Nephron (organoid): ENCODE results near the gene RPP25.

Source experiments
- H3K27ac Mint-ChIP-seq, 3 experiments: 2 replicates each; pipeline ENCODE4 v1.8.0; 2020; ENCODE audit warnings: mixed read lengths in 3 of 3, mild to moderate bottlenecking in 2 of 3, moderate library complexity in 1 of 3
- H3K27me3 Mint-ChIP-seq: 2 replicates; pipeline ENCODE4 v1.8.0; 2021; ENCODE audit warnings: low read depth, mild to moderate bottlenecking, moderate library complexity, mixed read lengths
- H3K36me3 Mint-ChIP-seq: 2 replicates; pipeline ENCODE4 v1.8.0; 2020; ENCODE audit warnings: low read depth, mixed read lengths
- H3K4me1 Mint-ChIP-seq: 2 replicates; pipeline ENCODE4 v1.8.0; 2020; ENCODE audit warnings: mixed read lengths
- H3K4me3 Mint-ChIP-seq, 3 experiments: 2 replicates each; pipeline ENCODE4 v1.8.0; 2020; ENCODE audit warnings: mild to moderate bottlenecking in 3 of 3, mixed read lengths in 3 of 3, moderate library complexity in 2 of 3
- H3K9me3 Mint-ChIP-seq: 2 replicates; pipeline ENCODE4 v1.8.0; 2020; ENCODE audit warnings: mixed read lengths
- TF ChIP-seq, protein P1 (sequence below), 3 experiments: fragments of 200-600 bp; sonication (generic); IDR thresholded peaks; one replicate each; pipeline ENCODE4 v1.5.0; 2021; ENCODE audit warnings: antibody characterized with exemption in 3 of 3; ENCODE audit not compliant: unreplicated experiment in 3 of 3

The RPP25 gene

DNA sequence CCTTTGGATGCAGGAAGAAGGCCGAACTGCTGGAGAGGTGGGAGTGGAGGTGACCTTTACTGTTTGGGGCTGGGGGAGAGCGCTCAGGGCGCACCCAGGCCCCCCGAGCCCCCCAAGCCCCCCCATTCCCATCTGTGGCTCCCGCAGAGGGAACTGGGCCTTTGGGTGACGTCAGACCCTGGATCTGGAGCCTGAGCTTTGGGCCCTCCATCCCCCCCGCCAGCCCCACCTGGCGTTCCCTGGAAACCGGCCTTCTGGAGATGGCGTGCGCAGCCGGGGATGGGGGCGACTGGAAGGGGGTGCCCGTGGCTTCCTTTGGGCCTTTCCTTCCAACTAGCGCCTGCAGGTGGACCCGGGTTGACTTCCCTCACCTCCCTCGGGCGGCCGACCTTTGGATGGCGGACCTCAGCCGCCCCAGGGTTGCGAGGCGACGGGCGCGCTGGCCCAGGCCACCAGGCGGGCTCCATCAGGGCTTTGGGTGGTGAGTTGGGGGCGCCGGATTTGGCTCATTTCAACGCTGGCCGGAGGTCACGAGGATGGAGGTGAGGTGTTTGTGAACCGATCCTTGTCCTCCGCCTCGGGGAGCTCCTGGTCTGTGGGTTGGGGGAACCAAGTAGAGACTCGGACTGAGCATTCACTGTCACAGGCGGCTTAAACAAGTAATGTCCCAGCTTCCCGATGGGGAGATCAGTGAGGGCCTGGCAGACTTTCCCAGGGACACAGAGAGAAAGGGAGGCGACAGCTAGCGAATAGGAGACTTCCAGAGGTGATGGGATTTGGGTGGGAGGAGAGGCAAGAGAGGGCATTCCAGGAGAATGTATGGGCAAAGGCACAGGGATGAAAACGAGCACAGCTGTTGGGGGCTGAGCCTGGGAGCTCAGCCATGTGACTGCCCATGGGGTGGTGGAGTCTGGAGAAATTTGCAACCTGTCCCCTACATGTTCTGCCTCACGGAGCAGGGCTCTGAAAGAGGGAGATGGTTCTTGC lies 39.5 kb upstream of the RPP25 start:
- Mint-ChIP-seq H3K4me1 (peaks cover 6% of the 10 kb centered on the region), H3K27ac (no peak overlapping the region), H3K27me3 (peaks cover 35% of the 10 kb centered on the region), H3K4me3 (peak overlapping the region; percentile 76 to 81 (median 79)), H3K9me3 (no peaks in the 10 kb centered on the region), H3K36me3 (peaks cover 5% of the 10 kb centered on the region)
- TF ChIP-seq, protein P1, sequence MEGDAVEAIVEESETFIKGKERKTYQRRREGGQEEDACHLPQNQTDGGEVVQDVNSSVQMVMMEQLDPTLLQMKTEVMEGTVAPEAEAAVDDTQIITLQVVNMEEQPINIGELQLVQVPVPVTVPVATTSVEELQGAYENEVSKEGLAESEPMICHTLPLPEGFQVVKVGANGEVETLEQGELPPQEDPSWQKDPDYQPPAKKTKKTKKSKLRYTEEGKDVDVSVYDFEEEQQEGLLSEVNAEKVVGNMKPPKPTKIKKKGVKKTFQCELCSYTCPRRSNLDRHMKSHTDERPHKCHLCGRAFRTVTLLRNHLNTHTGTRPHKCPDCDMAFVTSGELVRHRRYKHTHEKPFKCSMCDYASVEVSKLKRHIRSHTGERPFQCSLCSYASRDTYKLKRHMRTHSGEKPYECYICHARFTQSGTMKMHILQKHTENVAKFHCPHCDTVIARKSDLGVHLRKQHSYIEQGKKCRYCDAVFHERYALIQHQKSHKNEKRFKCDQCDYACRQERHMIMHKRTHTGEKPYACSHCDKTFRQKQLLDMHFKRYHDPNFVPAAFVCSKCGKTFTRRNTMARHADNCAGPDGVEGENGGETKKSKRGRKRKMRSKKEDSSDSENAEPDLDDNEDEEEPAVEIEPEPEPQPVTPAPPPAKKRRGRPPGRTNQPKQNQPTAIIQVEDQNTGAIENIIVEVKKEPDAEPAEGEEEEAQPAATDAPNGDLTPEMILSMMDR (IDR thresholded peaks at IDR 0.05; ENCODE audit: unreplicated experiment in 3 of 3) = no peak

DNA sequence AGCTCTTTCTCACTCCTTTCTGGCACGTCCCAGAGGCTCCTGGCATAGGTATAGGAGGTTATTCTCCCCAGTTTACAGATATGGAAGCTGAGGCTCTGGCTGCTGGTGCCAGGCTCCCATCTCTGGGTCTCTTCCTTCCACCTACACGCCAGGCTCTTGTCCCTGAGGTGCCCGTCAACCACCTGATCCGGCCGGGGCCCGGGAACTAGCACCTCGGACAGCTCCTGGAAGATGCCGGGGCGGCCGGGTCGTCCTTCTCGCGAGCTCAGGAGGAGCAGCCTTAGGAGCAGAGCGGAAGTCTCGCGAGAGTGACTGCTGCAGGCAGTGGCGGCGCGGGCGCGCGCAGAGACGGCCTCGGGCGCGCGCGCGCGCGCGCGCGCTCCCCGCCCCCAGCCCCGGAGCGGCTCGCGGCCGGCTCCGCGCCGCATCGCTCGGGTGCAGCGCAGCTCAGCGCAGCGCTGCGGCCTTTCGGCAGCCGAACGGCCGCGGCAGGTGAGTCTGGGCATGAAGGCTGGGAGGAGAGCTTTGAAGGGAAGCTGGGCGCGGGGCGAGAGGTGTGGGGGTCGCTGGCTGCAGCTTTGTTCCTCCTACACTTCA lies 38.7 kb upstream of the RPP25 start, which contains the start of gene SCAMP5:
TSS of gene SCAMP5 (plus strand) at position 382 of the 597 bp plus-strand sequence. CDS start 16,277 bp downstream, outside the sequence.
- no peaks in the 10 kb centered on the region for H3K9me3 Mint-ChIP-seq
- peak within 1 kb of the TSS; percentile 79 to 81 (median 79) for H3K4me3 Mint-ChIP-seq
- no peak within 1 kb of the TSS for H3K27ac Mint-ChIP-seq
- TF ChIP-seq, protein P1 (IDR thresholded peaks at IDR 0.05; ENCODE audit: unreplicated experiment in 3 of 3) = no peak
- H3K36me3 Mint-ChIP-seq = peaks cover 5% of the 10 kb centered on the region
- H3K4me1 Mint-ChIP-seq = peaks cover 6% of the 10 kb centered on the region
- H3K27me3 Mint-ChIP-seq = peaks cover 35% of the 10 kb centered on the region

DNA sequence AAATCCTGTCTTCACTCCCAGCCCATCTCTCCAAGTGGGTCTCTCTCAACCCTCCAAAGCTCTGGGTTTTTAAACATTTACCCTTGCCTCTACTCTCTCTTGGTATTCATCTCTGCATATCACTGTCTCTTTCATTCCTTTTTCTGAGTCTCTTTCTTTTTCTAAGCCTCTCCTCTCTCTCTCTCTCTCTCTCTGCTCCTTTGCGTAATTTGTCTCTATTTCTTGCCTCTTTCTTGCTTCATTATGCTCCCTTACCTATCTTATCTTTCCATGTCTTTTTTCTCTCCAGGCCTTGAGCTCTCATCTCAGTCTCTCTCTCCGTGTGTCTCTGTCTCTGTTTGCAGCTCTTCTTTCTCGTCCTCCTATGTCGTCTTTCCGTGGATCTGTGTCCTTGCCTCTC lies 38.1 kb upstream of the RPP25 start:
- H3K9me3 Mint-ChIP-seq = no peaks in the 10 kb centered on the region
- TF ChIP-seq, protein P1 (IDR thresholded peaks at IDR 0.05; ENCODE audit: unreplicated experiment in 3 of 3) = no peak
- H3K36me3 Mint-ChIP-seq = peaks cover 5% of the 10 kb centered on the region
- peaks cover 6% of the 10 kb centered on the region for H3K4me1 Mint-ChIP-seq
- peaks cover 37% of the 10 kb centered on the region for H3K27me3 Mint-ChIP-seq
- no peak overlapping the region for H3K27ac Mint-ChIP-seq
- H3K4me3 Mint-ChIP-seq = peak overlapping the region; percentile 79 to 81 (median 79)

DNA sequence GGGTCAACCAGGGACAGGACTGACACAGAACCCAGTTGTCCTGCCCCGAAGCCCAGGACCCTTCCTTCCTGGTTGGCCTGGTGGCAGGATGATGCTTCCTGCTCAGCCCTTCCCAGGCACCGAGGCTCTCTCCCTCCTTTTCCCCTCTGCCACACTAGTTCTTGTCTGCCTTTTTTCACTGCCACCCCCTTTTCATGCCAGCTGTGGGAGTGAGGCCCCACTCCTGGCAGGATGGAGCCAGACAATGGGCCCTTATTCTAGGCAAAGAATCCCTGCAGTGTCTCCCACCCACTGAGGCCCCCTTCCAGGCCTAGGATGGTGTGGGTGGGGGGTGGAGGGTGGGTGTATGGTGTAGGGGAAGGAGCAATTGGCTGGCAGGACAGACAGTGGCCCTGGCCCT lies 37.7 kb upstream of the RPP25 start:
- H3K4me3 Mint-ChIP-seq = no peak overlapping the region
- no peaks in the 10 kb centered on the region for H3K9me3 Mint-ChIP-seq
- TF ChIP-seq, protein P1 (IDR thresholded peaks at IDR 0.05; ENCODE audit: unreplicated experiment in 3 of 3) = no peak
- H3K27me3 Mint-ChIP-seq = peaks cover 42% of the 10 kb centered on the region
- H3K4me1 Mint-ChIP-seq = peaks cover 6% of the 10 kb centered on the region
- H3K36me3 Mint-ChIP-seq = peaks cover 5% of the 10 kb centered on the region
- H3K27ac Mint-ChIP-seq = no peak overlapping the region

DNA sequence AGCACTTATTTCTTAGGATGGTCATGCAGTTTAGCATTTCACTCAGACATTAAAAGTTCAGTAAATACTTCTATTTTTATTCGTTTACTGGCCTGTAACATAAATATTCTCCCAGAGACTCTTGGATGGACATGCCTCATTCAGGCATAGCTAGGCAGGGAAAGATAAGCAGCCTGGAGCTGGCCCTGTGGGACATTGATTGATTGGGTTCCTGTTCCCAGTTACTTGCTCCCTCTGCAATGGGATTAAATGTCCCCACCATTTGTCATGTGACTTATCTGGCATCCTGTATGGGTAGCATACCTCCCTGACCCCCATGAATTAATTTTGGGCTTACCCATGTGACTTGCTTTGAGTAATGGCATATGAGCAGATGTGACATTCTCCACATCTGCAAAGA lies 36.0 kb upstream of the RPP25 start:
- TF ChIP-seq, protein P1 (IDR thresholded peaks at IDR 0.05; ENCODE audit: unreplicated experiment in 3 of 3) = no peak
- H3K27ac Mint-ChIP-seq = no peak overlapping the region
- H3K36me3 Mint-ChIP-seq = peaks cover 5% of the 10 kb centered on the region
- H3K4me1 Mint-ChIP-seq = peaks cover 6% of the 10 kb centered on the region
- H3K4me3 Mint-ChIP-seq = no peak overlapping the region
- no peaks in the 10 kb centered on the region for H3K9me3 Mint-ChIP-seq
- peaks cover 41% of the 10 kb centered on the region for H3K27me3 Mint-ChIP-seq
